GM12878 (cell line): ENCODE data around the gene EPX. TPM values are rescaled to one million over a fixed set of nuclear protein-coding genes. Genes with fewer than 3 reads are reported as not detected.

Experiments used
- ATAC-seq: fragments of 200-7000 bp; cut with Tn5 transposase; 3 replicates; pipeline ENCODE4 v1.9.1; 2020; ENCODE audit warnings: mild to moderate bottlenecking, moderate library complexity
- BruUV-seq: library from RNA; stranded (reverse); fragments of 400-500 nt; replicated peaks from 2 replicates; lab custom pipeline; 2021; lab: Mats Ljungman, UMichigan
- CTCF ChIA-PET: fragments of 300-600 bp; sonication (Branson Sonifier 250); formaldehyde crosslinking; extraction: SDS; loops from one replicate; lab custom pipeline; 2021; ENCODE audit warnings: inconsistent platforms; lab: Yijun Ruan, JAX
- POLR2A ChIA-PET: fragments of 350-600 bp; formaldehyde crosslinking; extraction: SDS; loops from one replicate; lab custom pipeline; 2021; ENCODE audit warnings: inconsistent platforms; lab: Charles Lee
- RAD21 ChIA-PET: fragments of 300-600 bp; sonication (Branson Sonifier 250); formaldehyde crosslinking; loops from one replicate; lab custom pipeline; 2023; ENCODE audit warnings: antibody characterized with exemption; ENCODE audit not compliant: unreplicated experiment; lab: Charles Lee
- SMC1A ChIA-PET: fragments of 300-600 bp; sonication (Branson Sonifier 250); formaldehyde crosslinking; loops from one replicate; lab custom pipeline; 2023; ENCODE audit not compliant: unreplicated experiment, uncharacterized antibody; lab: Charles Lee
- DNase-seq: peaks from one replicate; pipeline ENCODE4 v3.0.0-alpha.2; 2011; ENCODE audit warnings: low read depth, low spot score
- FAIRE-seq: peaks from 3 replicates; lab custom pipeline; 2011; peaks lifted over from hg19 to GRCh38; lab: Jason Lieb, UNC
- H2AFZ ChIP-seq: 2 replicates; pipeline ENCODE4 v1.6.0; 2011; ENCODE audit warnings: low read depth, low read length, control low read depth; ENCODE audit not compliant: control insufficient read depth
- H3K27ac ChIP-seq: 2 replicates; pipeline ENCODE4 v1.5.1; 2011; ENCODE audit warnings: control low read depth; ENCODE audit not compliant: control insufficient read depth, insufficient read depth
- H3K27me3 ChIP-seq, 2 experiments: replicated peaks in 1 of 2; 2 replicates each; pipeline versions ENCODE4 v1.6.0 to v1.6.1; 2011; ENCODE audit warnings: low read length in 1 of 2; ENCODE audit not compliant: control insufficient read depth in 2 of 2, insufficient read depth in 2 of 2
- H3K36me3 ChIP-seq, 2 experiments: 2 replicates each; pipeline ENCODE4 v1.5.1; 2011; ENCODE audit warnings: low read length in 1 of 2; ENCODE audit not compliant: control insufficient read depth in 2 of 2, insufficient read depth in 2 of 2
- H3K4me1 ChIP-seq: 2 replicates; pipeline ENCODE4 v1.6.1; 2011; ENCODE audit warnings: mild to moderate bottlenecking, low read length, moderate library complexity, mixed read lengths; ENCODE audit not compliant: control insufficient read depth, insufficient read depth
- H3K4me2 ChIP-seq: 2 replicates; pipeline ENCODE4 v1.6.0; 2011; ENCODE audit warnings: control low read depth; ENCODE audit not compliant: control insufficient read depth, insufficient read depth
- H3K4me3 ChIP-seq: fragments of 200-600 bp; sonication (generic); 2 replicates; pipeline ENCODE4 v1.5.1; 2016
- H3K79me2 ChIP-seq: 2 replicates; pipeline ENCODE4 v1.6.0; 2011; ENCODE audit warnings: low read length; ENCODE audit not compliant: control insufficient read depth, insufficient read depth
- H3K9ac ChIP-seq: 2 replicates; pipeline ENCODE4 v1.8.0; 2011; ENCODE audit warnings: low read length, control low read depth, mixed read lengths; ENCODE audit not compliant: control insufficient read depth, insufficient read depth
- H3K9me3 ChIP-seq: replicated peaks from 3 replicates; pipeline ENCODE4 v1.5.1; 2011; ENCODE audit warnings: mild to moderate bottlenecking, low read length; ENCODE audit not compliant: control insufficient read depth, insufficient read depth
- H4K20me1 ChIP-seq: 2 replicates; pipeline ENCODE4 v1.6.0; 2011; ENCODE audit not compliant: control insufficient read depth, insufficient read depth
- BMI1 ChIP-seq: fragments of 450-650 bp; IDR thresholded peaks from 2 replicates; pipeline ENCODE4 v1.6.1; 2016; ENCODE audit warnings: mild to moderate bottlenecking, moderate library complexity, borderline replicate concordance
- CREB1 ChIP-seq: IDR thresholded peaks from 2 replicates; pipeline ENCODE4 v1.6.1; 2012; ENCODE audit warnings: low read depth, mild to moderate bottlenecking, inconsistent platforms
- EP300 ChIP-seq, 2 experiments: fragments of 150-350 bp in 1 of 2; IDR thresholded peaks; 2 replicates each; pipeline ENCODE4 v1.6.1; 2011 to 2012; ENCODE audit warnings: low read depth in 2 of 2, low read length in 2 of 2, borderline replicate concordance in 1 of 2, improper control_type of control experiment in 1 of 2, inconsistent platforms in 1 of 2; ENCODE audit not compliant: control insufficient read depth in 1 of 2
- MLLT1 ChIP-seq: fragments of 450-650 bp; IDR thresholded peaks from 2 replicates; pipeline ENCODE4 v1.6.1; 2016; ENCODE audit warnings: mild to moderate bottlenecking
- SUPT20H ChIP-seq: IDR thresholded peaks from 2 replicates; pipeline ENCODE4 v1.6.1; 2011; ENCODE audit warnings: low read depth, mild to moderate bottlenecking, low read length, moderate library complexity, borderline replicate concordance; ENCODE audit not compliant: control insufficient read depth
- WGBS: methylation state at CpG from one replicate; pipeline ENCODE4 v1.1.6; 2016; ENCODE audit warnings: low lambda C conversion rate; ENCODE audit not compliant: insufficient replicate concordance, insufficient coverage; ENCODE audit errors: missing lambda C conversion rate; 5-methylcytosine and 5-hydroxymethylcytosine counted together
- in situ Hi-C: fragments of 300-500 bp; cut with MboI; formaldehyde crosslinking; loops from 9 replicates; pipeline ENCODE4 v1.14.3; 2018; ENCODE audit warnings: mixed read lengths
- intact Hi-C: fragments of 100-400 bp; cut with micrococcal nuclease; formaldehyde crosslinking; loops from one replicate; pipeline ENCODE4 v1.14.2; 2022; ENCODE audit not compliant: unreplicated experiment
- polyA plus RNA-seq, 11 experiments: library from polyadenylated mRNA; depleted of rRNA in 4 of 11; unstranded in 6 of 11; stranded (reverse) in 5 of 11; fragments of >200 nt; fragmentation: Nextera tagmentation in 4 of 11; fragmentation: Illumina TruSeq in 1 of 11; extraction: Ambion mirVana in 4 of 11; extraction: Trizol in 1 of 11; gene quantifications; 1 replicate in 1 of 11; 2 replicates in 10 of 11; pipeline versions ENCODE4 v1.2.1 to v1.2.3, GENCODE V29; 2011 to 2016; ENCODE audit warnings: inconsistent platforms in 2 of 11, missing spikeins in 2 of 11, low read depth in 1 of 11
- total RNA-seq, 4 experiments: library from RNA; depleted of rRNA in 3 of 4; stranded (reverse); fragments of >200 nt in 3 of 4; fragmentation: Illumina TruSeq in 1 of 4; extraction: Trizol in 1 of 4; gene quantifications; 2 replicates each; pipeline versions ENCODE4 v1.2.1 to v1.2.3, GENCODE V29; 2013 to 2021
- TF ChIP-seq, protein P1 (sequence below): IDR thresholded peaks from 2 replicates; pipeline ENCODE4 v1.6.1; 2012; ENCODE audit warnings: low read length, inconsistent platforms

Gene EPX
- total and polyA plus RNA-seq, 10 of the 15 experiments (the other 5 are each of a cell fraction or from before 2014, with no cell fraction given) = 0.03 TPM; not detected in 9

- H3K36me3 ChIP-seq = no peaks in the 10 kb centered on the region
- no peak for DNase-seq
- TF ChIP-seq, protein P1, sequence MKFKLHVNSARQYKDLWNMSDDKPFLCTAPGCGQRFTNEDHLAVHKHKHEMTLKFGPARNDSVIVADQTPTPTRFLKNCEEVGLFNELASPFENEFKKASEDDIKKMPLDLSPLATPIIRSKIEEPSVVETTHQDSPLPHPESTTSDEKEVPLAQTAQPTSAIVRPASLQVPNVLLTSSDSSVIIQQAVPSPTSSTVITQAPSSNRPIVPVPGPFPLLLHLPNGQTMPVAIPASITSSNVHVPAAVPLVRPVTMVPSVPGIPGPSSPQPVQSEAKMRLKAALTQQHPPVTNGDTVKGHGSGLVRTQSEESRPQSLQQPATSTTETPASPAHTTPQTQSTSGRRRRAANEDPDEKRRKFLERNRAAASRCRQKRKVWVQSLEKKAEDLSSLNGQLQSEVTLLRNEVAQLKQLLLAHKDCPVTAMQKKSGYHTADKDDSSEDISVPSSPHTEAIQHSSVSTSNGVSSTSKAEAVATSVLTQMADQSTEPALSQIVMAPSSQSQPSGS = no peak
- no peak for TF ChIP-seq MLLT1
- no peak for TF ChIP-seq SUPT20H
- TF ChIP-seq EP300 (IDR thresholded peaks at IDR 0.05; ENCODE audit: borderline replicate concordance in 1 of 2, control insufficient read depth in 1 of 2, low read depth in 2 of 2, low read length in 2 of 2) = no peak
- no peak for TF ChIP-seq CREB1
- TF ChIP-seq BMI1 = no peak
- no peaks in the 10 kb centered on the region for H4K20me1 ChIP-seq
- BruUV-seq = no TSS peak
- RAD21 ChIA-PET = no interaction called here
- intact Hi-C loops (loop anchor here (5.0 kb wide), 1 partner anchor 63 kb away; no protein-coding TSS in a partner anchor), in situ Hi-C loops (no loop called here)
- no peak for ATAC-seq
- H3K27ac ChIP-seq = no peak overlapping the region
- no peak overlapping the region for H3K4me3 ChIP-seq
- H3K27me3 ChIP-seq = no peaks in the 10 kb centered on the region; a peak in 1 of 4 replicates
- no peaks in the 10 kb centered on the region for H3K4me1 ChIP-seq
- H2AFZ ChIP-seq = no peak overlapping the region
- no peak overlapping the region for H3K4me2 ChIP-seq
- H3K79me2 ChIP-seq = no peaks in the 10 kb centered on the region
- 11% methylated on average over 3 of the region's 3 CpGs for WGBS
- H3K9ac ChIP-seq = no peak overlapping the region
- CTCF ChIA-PET = interaction anchor here (1.1 kb wide), 1 partner anchor 25 kb away, joined by 4 read pairs; no protein-coding TSS in a partner anchor
- H3K9me3 ChIP-seq = no peaks in the 10 kb centered on the region
- POLR2A ChIA-PET = no interaction called here
- SMC1A ChIA-PET = interaction anchor here (0.6 kb wide), 1 partner anchor 75 kb away, joined by 3 read pairs; no protein-coding TSS in a partner anchor
- no peak for FAIRE-seq
Observed at GRCh38 chr17:58174871-58175270, 17.7 kb upstream of the EPX start.
